ENCODE data around the gene MYBPC1.
"Not testable (repeated sequence)": the region's sequence is repeated elsewhere in the genome, so short reads cannot be mapped to it uniquely, and the experiment has no call there.

Gene MYBPC1

GRCh38 chr12:101696251-101697196 lies 101.8 kb downstream of the MYBPC1 start:
- no peak for DNase-seq

DNA sequence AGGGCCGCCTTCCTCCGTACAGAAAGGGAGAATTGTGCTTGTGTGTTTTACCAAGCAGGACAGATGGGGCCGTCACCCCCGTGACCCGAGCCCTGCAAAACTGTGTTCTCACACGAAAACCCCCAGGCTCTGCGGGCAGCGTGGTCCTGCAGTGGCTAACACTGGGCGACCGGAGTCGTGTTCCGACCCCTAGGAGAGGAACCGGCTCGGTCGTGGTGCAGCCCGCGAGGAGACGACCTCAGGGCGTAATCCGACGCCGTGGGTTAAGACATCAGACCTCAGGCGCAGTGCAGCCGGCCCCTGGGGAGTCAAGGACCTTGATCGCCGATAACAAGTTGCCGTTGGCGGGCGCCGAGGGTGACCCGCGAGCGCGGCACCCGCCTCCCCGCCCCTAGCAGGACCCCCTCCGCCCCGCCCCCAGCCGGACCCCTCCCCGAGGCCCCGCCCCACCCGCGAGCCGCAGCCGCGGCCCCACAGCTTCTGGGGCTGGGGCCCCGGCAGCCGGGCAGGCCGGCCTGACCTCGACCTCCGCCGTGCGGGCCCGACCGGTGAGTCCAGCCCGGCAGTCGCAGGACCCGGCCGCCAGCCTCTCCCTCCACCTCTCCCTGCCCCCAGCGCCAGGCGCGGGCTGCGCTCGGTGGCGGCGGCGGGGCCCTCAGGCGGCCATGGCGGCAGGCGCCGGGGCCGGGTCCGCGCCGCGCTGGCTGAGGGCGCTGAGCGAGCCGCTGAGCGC lies 102.6 kb downstream of the MYBPC1 start, which contains the start of gene CHPT1:
CHPT1 (plus strand) TSS at position 444 of the 733 bp plus-strand sequence; CDS start at position 666, 222 bp downstream.
- DNase-seq, result peak; percentile 45

DNA sequence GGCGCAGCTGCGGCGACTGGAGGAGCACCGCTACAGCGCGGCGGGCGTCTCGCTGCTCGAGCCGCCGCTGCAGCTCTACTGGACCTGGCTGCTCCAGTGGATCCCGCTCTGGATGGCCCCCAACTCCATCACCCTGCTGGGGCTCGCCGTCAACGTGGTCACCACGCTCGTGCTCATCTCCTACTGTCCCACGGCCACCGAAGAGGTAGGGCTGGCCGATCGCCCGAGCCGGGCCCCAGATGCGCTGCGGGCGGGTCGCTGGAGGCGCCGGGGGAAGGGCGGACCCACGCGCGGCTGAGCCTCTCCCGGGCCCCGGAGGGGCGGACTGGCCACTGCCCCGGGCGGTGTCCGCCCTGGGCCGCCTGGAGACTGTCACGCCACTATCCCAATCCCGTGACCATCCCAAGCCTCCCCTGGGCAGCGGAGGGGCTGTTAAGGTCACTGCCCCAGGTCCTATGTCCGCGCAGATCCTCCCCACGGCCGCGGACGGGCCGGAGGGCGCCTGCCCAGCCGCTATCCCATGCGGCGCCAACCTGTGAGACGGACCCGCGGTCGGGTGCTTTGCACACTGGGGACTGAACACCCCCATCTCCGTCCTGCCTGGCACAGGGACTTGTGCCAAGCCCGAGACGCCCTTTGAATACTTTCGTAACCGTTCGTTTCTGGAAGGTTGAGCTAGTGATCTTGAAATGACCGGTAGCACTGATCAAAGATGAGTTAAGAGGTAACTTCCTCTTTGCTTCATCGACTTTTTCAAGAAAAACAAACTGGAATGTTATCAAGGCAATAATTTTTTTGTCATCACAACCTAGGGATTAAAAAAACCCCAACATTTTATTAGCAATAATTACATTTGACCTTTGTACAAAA lies 103.4 kb downstream of the MYBPC1 start:
- no peak for DNase-seq

- DNase-seq, result no peak
Measured at GRCh38 chr12:101698800-101699347, 104.1 kb downstream of the MYBPC1 start.

GRCh38 chr12:101700299-101700820 lies 105.6 kb downstream of the MYBPC1 start:
- no peak for DNase-seq

DNA sequence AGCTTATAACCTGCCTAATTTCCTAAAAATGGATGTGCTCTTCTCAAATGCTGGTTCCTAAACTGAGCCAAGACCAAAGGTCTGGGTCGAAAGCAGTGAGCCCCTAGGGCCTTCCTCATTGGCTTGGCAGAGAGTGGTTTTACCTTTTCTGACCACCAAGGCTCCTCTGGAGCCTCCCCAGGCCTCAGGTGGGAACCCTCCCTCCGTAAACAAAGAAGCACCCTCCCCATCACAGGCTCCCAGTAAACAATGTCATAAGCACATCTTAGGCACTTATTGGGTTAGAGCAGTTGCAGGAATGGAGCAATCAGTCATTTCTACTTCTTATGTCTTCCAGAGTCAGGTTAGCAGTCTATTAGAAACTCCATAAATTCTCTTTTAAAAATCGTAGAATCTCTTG lies 108.7 kb downstream of the MYBPC1 start:
- no peak for DNase-seq

- no peak for DNase-seq
Measured at GRCh38 chr12:101706403-101706802, 111.6 kb downstream of the MYBPC1 start.

GRCh38 chr12:101707131-101707782 lies 112.5 kb downstream of the MYBPC1 start:
- DNase-seq, result no peak

GRCh38 chr12:101710288-101710687 lies 115.5 kb downstream of the MYBPC1 start:
- no peak for DNase-seq

- DNase-seq, result no peak
Measured at GRCh38 chr12:101713059-101713682, 118.4 kb downstream of the MYBPC1 start.

DNA sequence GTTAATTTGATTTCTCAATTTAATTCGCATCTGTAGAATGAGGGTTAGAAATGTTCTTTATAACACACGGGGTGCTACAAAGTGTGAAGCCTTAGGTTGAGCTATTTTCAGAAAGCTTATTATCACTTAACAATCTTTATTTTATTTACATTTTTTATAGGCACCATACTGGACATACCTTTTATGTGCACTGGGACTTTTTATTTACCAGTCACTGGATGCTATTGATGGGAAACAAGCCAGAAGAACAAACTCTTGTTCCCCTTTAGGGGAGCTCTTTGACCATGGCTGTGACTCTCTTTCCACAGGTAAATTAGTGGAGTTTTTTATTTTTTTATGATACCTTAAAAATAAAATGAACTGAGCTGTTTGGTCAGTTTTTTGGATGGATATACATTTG lies 119.2 kb downstream of the MYBPC1 start:
- DNase-seq, result no peak

- DNase-seq, result no peak
Measured at GRCh38 chr12:101714877-101715444, 120.2 kb downstream of the MYBPC1 start.

- no peak for DNase-seq
Measured at GRCh38 chr12:101719566-101719965, 124.8 kb downstream of the MYBPC1 start.

GRCh38 chr12:101720118-101720517 lies 125.3 kb downstream of the MYBPC1 start:
- no peak for DNase-seq

DNA sequence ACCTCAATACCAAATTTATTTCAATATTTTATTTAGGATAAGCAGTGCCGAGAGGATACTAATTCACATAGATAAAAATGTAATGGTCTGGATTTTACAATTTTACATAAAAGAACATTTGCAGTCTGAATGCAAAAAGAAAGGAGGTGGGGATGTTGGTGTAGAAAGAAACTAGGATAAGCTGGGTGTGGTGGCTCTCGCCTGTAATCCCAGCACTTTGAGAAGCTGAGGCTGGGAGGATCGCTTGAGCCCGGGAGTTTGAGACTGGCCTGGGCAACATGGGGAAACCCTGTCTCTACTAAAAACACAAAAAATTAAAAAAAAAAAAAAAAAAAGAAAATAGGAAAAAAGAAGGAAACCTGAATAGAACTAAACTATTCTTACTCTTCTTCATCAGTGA lies 127.6 kb downstream of the MYBPC1 start:
- no peak for DNase-seq

DNA sequence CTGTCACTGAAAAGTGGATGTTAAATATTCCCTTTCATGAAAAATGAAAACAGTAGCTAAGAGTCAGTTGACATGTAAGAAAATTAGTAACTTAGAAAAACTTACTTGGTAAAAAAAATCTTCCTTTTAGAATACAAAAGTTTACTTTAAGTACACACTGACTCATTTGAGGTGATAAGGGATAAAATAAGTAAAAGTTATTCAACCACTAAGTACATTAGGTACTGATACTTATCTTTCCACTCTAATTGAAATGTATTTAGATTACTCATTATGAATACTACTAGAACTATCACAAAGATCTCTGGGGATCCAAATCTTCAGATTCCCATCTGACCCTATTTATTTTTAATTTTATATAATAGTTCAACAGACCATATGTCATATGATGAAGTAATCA lies 132.3 kb downstream of the MYBPC1 start:
- no peak for DNase-seq

GRCh38 chr12:101729842-101730241 lies 135.1 kb downstream of the MYBPC1 start:
- DNase-seq, result no peak

DNA sequence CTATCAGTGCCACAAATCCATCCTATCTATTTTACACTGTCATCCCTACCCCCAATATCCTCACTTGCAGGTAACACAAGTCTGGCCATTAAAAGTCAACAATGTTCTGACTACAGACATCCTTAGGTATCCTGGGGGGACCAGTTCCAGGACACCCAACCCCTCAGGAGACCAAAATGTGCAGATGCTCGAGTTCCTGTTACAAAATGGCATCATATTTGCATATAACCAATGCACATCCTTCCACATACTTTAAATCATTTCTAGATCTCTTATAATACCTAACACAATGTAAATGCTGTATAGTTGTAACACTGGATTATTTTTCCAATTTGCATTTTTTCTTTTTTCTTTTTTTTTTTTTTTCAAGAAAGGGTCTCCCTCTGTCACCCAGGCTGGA lies 137.5 kb downstream of the MYBPC1 start:
- DNase-seq, result no peak

DNA sequence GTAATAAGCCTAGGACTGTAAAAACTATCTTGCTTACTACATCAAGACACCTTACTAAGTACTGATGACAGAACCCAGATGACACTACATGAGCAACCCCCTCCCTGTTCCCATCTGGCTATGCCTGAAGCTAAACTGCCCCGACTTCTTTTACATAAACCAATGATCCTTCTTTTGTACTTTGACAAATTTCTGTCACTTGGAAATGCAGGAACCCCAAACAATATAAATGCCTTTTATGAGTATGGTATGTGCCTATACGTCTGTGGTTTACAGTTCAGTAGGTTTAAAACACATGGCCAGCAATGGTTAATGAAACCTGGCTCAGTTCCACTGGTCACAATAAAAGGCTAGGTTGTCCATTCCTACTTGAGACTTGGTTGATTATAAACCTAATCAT lies 138.4 kb downstream of the MYBPC1 start:
- no peak for DNase-seq

DNA sequence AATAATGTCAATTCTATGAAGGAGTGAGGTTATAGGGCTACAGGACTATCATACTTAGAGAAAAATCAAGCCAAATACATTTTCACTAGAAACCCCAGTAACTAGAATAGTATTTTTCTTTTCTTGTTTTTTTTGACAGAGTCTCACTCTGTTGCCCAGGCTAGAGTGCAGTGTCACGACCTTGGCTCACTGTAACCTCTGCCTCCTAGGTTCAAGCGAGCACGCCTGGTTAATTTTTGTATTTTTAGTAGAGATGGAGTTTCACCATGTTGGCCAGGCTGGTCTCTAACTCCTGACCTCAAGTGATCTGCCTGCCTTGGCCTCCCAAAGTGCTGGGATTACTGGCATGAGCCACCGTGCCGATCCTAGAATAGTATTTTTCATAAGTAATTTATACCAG lies 139.7 kb downstream of the MYBPC1 start:
- not testable (repeated sequence) for DNase-seq
